Testis (tissue), 2 donors: ENCODE data around the gene GPNMB.

ENCODE experiments used
- CTCF ChIP-seq, 3 experiments: fragments of 450-650 bp in 2 of 3; fragments of 200-600 bp in 1 of 3; sonication (generic) in 1 of 3; IDR thresholded peaks; one replicate each; pipeline ENCODE4 v1.5.1; 2016 to 2019; ENCODE audit warnings: antibody characterized with exemption in 3 of 3, mild to moderate bottlenecking in 2 of 3, moderate library complexity in 1 of 3
- POLR2A ChIP-seq: fragments of 450-650 bp; IDR thresholded peaks from one replicate; pipeline ENCODE4 v1.6.1; 2017; ENCODE audit warnings: antibody characterized with exemption, mild to moderate bottlenecking, moderate library complexity

- TF ChIP-seq POLR2A = no peak
- no peak for TF ChIP-seq CTCF (IDR thresholded peaks at IDR 0.05)
These were observed 53.3 kb downstream of the GPNMB start for GRCh38 chr7:23299770-23300300.
